Astrocyte (in vitro differentiated cells and primary cell): ENCODE results near the gene IQGAP3.

Experiments used
- EZH2 ChIP-seq: IDR thresholded peaks from 2 replicates; pipeline ENCODE4 v1.6.1; 2012; ENCODE audit warnings: mild to moderate bottlenecking, low read length, inconsistent platforms; ENCODE audit not compliant: insufficient read depth
- TF ChIP-seq, protein P1 (sequence below): IDR thresholded peaks from 2 replicates; pipeline ENCODE4 v1.5.1; 2011; ENCODE audit warnings: low read depth, mild to moderate bottlenecking, inconsistent platforms, low read length, moderate library complexity; ENCODE audit not compliant: insufficient read depth

DNA sequence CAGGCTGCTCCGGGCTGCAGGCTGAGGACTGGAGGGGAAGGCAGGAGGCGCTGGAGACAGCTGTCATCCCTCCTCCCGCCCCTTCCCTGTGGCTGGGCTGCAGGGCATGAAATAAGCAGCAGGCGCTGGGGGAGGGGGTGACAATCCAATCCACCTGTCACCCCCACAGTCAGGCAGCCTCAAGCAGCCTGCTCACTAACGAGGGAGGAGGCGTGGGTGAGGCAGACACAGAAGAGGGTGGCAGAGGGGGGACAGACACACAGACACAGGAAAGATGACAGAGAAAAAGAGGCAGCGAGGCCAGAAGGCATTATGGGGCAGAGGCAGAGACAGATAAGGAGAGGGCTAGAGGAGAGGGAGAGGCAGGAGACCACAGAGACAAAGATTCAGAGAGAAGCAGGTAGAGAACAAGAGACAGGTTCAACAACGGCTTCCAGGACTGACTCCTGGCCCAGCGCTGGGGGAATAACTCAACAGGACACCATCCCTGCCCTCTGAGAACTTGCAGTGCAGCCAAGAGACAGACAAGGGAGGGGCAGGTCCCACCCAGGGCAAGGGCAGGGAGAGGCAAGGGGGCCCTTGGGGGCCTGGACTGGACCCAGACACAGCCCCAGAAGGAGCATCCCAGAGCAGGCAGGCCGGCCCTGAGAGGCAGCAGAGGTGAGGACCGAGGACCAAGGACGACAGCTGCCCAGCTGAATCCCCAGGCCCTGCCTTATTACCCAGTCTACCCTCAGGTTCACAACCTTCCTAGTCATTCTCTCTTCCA, 83.0 kb downstream of the IQGAP3 start:
- TF ChIP-seq, protein P1, sequence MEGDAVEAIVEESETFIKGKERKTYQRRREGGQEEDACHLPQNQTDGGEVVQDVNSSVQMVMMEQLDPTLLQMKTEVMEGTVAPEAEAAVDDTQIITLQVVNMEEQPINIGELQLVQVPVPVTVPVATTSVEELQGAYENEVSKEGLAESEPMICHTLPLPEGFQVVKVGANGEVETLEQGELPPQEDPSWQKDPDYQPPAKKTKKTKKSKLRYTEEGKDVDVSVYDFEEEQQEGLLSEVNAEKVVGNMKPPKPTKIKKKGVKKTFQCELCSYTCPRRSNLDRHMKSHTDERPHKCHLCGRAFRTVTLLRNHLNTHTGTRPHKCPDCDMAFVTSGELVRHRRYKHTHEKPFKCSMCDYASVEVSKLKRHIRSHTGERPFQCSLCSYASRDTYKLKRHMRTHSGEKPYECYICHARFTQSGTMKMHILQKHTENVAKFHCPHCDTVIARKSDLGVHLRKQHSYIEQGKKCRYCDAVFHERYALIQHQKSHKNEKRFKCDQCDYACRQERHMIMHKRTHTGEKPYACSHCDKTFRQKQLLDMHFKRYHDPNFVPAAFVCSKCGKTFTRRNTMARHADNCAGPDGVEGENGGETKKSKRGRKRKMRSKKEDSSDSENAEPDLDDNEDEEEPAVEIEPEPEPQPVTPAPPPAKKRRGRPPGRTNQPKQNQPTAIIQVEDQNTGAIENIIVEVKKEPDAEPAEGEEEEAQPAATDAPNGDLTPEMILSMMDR, result no peak
- TF ChIP-seq EZH2, result no peak
